Dedifferentiated amniotic fluid mesenchymal stem cell (primary cell): Measurements from ENCODE around the gene PARD6B.
"Not testable (repeated sequence)": the region's sequence is repeated elsewhere in the genome, so short reads cannot be mapped to it uniquely, and the experiment has no call there.

Experiments used
- DNase-seq: peaks from one replicate; pipeline ENCODE4 v3.0.0-alpha.2; 2016; ENCODE audit errors: extremely low spot score

The PARD6B gene

GRCh38 chr20:50746138-50746940, 15.0 kb downstream of the PARD6B start:
- no peak for DNase-seq

DNA sequence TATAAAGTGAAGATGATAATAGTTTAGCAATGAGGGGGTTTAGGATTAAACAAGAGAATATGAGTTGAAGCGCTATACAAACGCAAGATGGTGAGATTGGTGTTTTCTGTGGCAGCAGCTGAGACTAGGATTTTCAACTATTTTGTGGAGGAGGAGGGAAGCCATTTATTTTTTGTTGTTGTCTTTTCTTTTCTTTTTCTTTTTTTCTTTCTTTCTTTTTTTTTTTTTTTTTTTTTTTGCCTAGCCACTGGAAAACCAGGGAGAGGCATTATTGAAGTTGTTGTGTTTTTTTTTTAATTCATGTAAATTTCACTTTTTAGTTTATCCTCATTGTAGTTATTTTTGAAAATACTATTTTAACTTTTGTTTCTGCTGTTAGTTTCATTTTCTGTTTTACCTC, 15.9 kb downstream of the PARD6B start:
- no peak for DNase-seq

DNA sequence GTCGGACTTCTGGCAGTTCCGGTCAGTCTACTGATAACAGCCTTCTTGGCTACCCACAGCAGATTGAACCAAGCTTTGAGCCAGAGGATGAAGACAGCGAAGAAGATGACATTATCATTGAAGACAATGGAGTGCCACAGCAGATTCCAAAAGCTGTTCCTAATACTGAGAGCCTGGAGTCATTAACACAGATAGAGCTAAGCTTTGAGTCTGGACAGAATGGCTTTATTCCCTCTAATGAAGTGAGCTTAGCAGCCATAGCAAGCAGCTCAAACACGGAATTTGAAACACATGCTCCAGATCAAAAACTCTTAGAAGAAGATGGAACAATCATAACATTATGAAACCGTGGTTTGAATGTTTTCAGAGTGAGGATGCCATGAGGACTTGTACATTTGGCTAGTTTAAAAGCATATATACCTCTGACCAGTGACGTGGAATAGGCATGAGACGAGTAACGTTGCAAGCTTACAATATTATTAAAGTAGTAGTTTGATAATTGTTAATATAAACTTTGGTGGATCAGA, 18.8 kb downstream of the PARD6B start:
- DNase-seq: no peak

- no peak for DNase-seq
These were observed 21.8 kb downstream of the PARD6B start for GRCh38 chr20:50753152-50753551.

DNA sequence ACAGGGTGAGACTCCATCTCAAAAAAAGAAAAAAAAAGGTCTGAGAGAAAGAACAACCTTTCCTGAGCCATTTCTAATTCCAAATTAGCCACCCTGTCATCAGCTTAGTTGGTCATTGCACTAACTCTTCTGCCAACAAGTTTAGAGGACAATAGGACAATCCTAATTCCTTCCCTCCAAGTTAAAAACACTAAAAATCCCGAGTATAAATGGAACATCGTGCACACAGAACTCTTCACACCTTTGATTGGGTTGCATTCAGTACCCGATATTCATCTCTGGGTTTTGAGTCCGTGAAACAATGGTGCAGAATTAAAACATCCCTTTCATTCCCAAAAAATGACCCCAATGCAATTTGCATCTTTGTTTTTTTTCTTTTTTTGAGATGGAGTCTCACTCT, 23.0 kb downstream of the PARD6B start:
- no peak for DNase-seq

GRCh38 chr20:50756447-50756846, 25.1 kb downstream of the PARD6B start:
- no peak for DNase-seq

DNA sequence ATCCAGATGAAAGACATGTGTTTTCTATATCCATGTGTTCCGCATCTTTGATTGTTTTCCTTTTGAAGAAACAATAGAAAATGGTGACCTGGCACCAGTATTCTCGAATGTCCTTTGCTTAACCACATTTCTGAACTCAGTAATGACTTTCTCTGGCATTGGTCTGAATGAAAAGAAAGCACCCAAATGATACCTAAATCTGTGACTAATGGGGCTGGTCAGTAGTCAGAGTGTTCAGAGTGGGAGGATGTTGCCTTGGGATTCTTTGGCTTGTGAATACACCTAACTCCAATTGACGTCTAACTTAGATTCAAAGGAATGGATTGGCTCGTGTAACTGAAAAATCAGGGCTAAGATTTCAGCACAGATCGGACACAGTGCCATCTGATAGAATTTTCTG, 27.1 kb downstream of the PARD6B start:
- DNase-seq: no peak

DNA sequence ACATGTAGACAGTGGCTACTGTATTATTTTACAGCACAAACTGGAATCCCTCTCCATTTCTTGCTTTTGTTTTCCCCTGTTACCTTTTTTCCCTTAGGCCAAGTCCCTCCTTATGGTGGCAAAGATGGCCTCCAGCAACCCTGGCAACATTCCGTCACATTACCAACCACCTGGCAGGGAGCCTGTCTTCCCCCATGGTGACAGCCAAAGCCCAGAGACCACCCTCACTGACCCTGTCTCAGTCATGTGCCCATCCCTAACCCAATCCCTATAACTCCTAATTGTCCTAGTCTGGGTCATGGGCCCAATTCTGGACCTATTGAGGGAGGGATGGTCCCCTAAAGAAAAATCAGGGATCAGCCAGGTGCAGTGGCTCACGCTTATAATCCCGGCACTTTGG, 27.6 kb downstream of the PARD6B start:
- DNase-seq: no peak

DNA sequence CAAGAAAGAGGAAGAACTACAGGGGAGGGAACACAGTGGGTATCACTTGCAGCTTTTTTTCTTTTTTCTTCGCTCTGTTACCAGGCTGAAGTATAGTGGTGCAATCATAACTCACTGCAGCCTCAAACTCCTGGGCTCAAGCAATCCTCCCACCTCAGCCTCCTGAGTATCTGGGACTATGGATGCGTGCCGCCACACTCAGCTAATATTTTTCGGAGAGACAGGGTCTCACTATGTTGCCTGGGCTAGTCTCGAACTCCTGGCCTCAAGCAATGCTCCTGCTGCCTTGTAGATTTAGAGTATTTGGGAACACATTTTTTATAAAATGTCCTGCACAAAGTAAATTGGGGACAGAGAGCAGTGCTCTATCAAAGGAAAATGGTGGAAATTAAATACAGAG, 28.3 kb downstream of the PARD6B start:
- no peak for DNase-seq

- DNase-seq: peak; percentile 12
These were observed 30.7 kb downstream of the PARD6B start for GRCh38 chr20:50762045-50762422.

DNA sequence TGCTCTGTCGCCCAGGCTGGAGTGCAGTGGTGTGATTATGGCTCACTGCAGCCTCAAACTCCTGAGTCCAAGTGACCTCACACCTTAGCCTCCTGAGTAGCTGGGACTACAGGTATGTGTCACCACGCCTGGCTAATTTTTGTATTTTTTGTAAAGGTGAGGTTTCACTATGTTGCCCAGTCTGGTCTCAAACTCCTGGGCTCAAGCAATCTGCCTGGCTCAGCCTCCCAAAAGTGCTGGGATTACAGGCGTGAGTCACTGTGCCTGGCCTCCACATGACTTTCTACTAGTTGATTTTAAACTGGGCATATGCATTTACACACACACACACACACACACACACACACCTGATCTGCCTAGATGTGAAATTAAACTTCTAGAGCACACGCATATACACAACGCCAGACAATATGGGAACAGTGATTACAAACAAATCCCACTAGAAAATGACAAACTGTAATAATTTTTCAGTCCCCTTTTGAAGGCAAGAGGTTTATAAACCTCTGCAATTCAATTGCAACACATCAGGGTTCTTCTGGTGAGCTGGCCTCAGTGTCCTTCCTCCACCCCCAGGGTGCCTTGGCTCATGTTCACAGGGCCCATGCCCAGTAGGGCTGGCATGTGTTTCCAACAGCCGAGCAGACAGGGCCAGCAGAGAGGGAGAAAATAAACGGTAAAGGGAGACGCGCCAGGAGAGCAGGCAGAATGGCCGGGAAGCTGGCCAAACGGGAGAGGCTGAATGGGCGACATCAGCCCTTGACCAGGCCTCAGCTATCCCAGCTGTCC, 31.2 kb downstream of the PARD6B start:
- peak; percentile 39 for DNase-seq

DNA sequence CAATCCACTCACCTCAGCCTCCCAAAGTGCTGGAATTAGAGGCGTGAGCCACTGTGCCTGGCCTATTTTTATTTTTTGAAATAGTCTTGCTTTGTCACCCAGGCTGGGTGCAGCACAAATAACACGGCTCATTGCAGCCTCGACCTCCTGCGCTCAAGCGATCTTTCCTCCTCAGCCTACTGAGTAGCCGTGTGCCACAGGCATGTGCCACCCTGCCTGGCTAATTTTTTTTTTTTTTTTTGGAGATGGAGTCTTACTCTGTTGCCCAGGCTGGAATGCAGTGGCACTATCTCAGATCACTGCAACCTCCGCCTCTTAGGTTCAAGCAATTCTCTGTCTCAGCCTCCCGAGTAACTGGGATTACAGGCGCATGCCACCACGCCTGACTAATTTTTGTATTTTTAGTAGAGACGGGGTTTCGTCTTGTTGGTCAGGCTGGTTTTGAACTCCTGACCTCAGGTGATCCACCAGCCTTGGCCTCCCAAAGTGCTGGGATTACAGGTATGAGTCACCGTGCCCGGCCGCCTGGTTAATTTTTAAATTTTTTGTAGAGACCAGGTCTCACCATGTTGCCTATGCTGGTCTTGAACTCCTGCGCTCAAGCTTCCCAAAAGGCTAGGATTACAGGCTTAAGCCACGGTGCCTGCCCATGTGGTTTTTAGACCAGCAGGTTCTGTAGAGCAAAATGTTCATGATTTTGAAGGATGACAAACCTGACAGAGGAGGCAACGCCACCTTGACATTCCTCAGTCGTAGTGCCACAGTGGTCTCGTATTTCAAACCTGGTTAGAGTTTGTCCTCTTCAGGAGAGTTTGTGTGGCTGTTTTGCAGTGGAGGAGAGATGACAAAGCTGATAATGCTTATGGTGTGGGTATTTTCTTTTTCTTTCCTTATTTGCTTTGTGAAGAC, 32.4 kb downstream of the PARD6B start:
- DNase-seq: not testable (repeated sequence)

DNA sequence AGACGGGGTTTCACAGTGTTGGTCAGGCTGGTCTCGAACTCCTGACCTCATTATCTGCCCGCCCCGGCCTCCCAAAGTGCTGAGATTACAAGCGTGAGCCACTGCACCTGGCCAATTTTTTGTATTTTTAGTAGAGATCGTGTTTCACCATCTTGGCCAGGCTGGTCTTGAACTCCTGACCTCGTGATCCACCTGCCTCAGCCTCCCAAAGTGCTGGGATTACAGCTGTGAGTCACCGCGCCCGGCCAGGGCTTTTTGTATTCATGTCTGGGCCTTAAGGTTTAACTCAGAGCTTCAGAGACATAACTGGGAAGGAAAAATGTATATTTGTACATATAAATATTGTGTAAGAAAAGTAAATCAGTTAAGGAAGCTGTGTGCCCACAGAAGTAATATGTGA, 33.9 kb downstream of the PARD6B start:
- DNase-seq: peak; percentile 6

- DNase-seq: no peak
These were observed 34.3 kb downstream of the PARD6B start for GRCh38 chr20:50765674-50766073.

DNA sequence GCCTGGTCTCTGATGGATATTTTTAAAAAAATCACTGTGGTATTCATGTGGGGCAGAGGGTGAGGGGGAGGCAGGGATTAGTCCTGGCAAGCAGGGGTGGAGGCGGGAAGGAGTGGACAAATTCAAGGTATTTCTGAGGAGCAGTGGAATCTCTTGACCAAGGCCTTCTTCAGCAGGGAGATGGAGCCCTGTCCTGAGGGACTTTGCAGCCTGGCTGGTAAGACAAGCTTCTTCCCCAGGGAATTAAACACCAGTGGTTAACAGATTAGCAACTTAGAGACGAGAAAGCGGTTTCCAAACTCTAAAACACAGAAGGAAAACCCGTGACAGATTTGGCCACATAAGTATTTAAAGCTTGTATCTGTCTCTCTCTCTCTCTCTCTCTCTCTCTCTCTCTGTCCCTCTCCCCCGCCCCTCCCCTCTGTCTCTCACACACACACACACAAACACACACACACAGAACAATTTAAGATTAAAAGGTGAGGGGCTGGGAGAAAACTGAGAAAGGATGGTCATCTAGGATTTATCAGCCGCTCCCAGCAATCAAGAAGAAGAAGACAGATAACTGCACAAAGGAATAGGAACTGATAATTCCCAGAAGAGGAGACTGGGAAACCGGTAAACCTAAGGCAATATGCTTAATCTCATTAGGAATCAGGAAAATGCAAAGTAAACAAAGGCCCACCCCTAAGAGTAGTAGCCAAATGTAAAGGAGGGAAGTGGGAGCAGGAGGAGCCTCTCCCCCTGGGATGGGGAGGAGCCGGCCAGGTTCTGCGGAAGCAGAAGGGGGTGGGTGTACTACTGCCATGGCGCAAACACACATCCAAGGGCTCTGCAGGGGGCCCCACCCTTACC, 35.8 kb downstream of the PARD6B start:
- not testable (repeated sequence) for DNase-seq

DNA sequence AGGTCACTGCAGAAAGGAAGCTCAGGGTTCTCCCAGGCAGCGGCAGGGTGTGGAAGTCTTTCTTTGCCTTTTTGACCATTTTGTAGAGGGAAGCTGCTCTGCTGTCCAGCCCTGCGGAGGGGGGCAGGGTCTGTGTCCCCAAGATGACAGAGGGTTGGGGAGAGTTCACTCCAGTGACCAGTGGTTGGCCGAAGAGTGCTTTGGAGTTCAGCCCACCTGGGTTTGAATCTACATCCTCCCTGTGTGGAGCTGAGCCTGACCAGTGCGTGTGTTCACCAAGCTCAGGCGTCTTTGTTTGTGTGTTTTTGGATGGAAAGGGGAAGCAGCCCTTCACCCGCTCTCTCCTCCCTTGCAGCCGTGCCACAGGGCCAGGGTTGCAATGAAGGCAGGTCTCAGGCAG, 37.6 kb downstream of the PARD6B start:
- DNase-seq: not testable (repeated sequence)

- not testable (repeated sequence) for DNase-seq
These were observed 38.2 kb downstream of the PARD6B start for GRCh38 chr20:50769551-50770085.

DNA sequence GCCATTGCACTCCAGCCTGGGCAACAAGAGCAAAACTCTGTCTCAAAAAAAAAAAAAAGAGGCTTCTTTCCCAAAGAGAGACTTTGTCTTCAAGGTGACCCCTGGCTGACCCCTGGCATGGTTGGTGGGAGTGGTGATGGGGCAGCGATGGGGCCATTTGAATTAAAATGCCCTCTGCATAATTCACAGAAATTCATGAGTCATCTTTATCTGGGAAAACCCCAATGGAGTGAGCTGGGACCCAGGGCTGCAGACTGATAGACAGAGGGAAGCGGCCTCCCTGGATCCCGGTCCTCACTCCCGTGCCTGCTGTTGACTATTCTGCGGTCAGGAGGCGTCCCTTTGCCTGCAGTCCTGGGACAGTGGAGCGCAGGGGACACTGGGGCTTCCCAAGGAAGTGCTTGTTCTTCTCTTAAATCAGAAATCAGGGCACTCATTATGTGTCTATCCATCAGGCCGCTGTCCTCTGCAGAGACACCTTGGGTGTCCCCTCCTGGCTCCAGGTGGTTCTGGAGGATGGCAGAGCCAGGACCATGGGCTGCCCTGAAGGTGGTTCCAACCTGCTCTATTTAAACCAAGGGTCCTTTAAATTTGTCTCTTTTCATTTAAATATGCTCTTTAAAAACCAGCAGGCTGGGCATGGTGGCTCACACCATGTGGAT, 40.2 kb downstream of the PARD6B start:
- not testable (repeated sequence) for DNase-seq

- no peak for DNase-seq
These were observed 41.2 kb downstream of the PARD6B start for GRCh38 chr20:50772420-50773185.
